Right hindlimb (tissue), 1 donor: ENCODE results near the gene SLC7A8.

Experiments
- DNase-seq: peaks from one replicate; pipeline ENCODE4 v3.0.0-alpha.2; 2018

SLC7A8 gene

DNA sequence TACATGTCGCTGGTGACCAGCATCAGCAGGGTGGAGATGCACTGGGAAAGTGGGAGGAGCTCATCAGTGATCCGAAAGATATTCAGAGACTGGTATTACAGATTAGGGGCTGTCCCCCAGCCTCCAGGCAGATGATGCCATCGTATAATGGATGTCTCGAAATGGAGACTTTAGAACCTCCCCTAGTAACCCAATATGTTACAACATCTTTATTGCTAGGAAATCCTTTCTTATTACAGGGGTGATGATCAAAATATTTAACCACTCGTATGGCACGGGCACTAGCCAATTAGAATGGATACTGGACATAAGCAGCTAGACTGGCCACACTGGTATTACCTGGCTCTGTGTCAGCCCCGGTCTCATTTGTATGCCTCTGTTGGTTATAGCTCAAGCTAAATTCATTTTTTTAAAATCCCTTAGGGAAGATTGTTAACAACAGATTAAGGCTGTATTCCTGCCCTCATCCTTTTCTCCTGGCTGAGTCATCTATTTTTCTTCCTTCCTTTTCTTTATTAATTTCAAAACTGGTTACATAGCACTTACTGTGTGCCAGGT is 53.6 kb downstream of the SLC7A8 start:
- no peak for DNase-seq

- no peak for DNase-seq
Measured at GRCh38 chr14:23128969-23129758, 54.3 kb downstream of the SLC7A8 start.

- DNase-seq = no peak
Measured at GRCh38 chr14:23127861-23128260, 55.6 kb downstream of the SLC7A8 start.

DNA sequence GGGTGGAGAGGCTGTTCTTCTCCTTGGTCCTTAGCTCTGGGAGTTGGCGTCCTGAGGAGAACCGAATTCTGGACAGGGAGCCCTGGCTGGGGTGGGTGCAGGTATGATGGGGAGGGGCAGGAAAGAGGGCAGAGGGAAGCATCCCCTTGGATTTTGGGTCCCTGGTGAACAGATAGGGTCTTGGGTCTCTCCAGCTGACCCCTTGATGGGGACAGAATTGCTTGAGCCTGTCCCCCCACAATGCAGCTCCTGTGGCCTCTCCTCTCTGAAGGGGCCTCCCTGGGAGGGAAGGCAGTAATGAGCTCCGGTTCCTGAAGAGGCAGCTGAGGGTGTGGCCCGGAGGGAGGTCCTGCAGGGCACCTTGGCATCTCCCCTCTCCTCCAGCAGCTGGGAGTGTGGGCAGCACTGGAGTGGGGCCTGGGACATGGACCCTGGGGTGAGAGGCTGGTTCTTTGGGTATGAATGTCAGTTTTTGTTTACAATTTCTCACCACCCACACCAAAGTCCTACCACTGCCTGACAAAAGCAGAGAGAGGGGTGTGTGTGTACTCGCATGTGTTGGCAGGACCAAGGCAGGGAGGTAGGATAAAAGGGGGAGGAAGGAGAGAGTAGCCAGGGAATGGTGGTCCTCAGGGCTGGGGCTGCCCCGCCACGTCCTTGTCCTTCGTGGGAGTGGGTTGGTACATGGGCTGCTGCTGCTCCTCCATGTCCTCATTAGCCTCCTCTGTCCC is 56.7 kb downstream of the SLC7A8 start:
- no peak for DNase-seq

DNA sequence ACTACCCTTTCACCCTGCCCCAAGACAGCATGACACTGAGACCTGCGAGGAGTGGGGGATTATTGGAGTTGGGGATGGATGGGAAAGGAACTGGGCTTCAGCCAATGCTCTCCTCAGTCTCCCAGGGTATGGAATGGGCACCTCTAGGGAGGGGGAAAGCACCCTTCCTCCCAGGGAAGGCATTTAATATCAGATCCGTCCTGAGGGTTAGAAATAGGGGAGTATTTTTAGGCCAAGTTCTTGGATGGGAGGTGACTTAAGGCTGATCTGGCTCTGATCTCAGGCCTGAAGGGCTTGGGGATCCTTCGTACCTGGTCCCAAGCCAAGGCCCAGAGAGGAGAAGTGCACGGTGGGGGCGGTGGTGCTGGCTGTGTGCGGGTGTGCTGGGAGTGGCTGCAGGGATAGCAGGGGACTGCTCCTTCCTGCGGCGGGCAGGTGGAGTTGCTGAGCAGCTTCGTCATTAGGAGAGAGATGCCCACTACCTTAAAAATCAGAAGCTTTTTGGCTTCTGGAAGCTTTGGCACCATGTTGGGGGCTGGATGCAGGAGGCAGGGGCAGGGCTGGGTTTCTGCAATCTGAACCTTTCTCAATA is 57.4 kb downstream of the SLC7A8 start:
- DNase-seq = no peak

DNA sequence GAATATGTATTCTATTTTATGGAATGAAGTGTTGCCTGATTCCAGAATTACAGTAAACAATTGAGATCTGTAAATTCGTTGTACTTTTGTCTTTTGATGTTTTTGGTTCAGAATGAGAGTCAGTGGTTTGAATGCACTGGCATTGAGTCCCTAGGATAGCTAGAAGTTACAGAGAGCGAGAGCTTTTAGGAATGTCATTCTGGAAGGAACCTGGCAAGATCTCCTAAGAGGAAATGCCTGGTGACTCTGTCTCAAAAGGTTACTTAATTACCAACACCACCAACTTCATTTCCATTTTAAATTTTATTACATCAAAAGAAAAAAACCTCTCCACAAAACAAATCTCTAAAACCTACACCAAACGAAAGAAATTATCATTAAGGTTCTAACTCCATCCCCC is 58.4 kb downstream of the SLC7A8 start:
- no peak for DNase-seq

GRCh38 chr14:23124337-23124954 is 59.0 kb downstream of the SLC7A8 start:
- no peak for DNase-seq

DNA sequence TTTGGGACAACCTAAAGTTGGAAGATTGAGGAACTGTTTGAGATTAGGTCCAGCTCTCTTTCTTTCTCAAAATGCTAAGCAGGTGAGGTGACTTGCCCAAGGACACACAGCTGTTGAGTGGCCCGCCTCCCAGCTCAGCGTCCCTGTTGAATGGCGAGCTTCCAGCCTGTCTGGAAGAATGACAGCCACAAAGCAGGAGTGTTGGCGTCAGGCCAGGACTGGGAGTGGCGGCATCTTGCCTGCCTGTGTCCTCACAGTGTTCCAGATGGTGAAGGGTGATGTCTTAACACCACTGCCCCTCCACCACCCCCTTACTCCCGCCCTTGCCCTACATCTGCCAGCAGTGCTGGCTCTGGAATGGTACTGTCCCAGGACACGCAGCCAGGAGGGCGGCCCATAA is 60.0 kb downstream of the SLC7A8 start:
- no peak for DNase-seq

DNA sequence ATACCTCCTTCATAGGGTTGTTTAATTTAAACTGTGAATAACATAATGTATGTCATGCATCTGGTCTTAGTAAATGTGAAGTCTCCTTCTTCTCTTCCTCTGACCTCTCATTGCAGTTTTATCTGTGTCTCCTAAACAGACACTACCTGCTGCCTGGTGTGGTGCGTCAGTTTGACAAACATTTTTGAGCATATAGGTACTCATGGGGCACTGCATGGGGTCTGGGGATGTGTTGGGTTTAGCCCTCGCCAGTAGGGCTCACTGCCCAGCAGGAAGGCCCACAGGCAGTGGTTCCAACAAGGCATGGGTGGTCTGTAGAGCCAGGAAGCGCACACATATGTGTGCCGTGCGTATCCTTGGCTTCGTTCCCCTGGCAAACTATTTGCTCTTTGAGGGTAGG is 61.4 kb downstream of the SLC7A8 start:
- no peak for DNase-seq

- DNase-seq = peak; percentile 50
Measured at GRCh38 chr14:23121361-23121771, 62.1 kb downstream of the SLC7A8 start.

DNA sequence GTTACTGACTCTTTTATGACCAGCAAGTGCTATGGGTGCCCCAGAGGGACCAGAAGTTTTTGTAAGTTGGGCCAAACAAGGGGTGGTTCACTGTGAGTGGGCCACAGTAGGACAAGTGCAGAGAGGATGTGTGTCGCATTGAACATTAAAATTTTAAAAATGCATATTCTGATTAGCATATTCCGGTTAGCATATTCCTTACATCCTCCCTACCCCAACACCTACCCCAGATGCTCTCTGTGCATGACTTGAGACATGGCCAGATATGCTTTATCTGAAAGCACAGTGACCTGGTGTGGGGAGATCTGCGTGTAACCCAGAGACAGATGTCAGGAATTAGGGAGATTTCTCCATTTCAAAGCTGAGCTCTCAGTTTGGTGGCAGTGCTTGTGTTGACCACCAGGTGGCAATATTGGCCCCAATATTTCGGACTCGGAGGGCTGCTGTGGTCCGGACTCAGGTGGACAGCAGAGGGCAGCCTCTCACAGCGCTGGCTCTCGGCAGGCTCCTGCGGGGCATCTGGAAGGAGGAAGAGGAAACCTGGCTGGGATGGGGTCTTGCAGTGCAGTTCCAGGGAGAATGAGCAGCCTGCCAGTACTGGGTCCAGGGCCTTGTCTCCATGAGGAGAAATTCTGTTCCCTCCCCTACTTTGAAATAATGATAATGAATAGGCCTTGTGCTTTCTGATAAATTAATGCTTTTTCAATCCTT is 62.8 kb downstream of the SLC7A8 start:
- peak; percentile 92 for DNase-seq

DNA sequence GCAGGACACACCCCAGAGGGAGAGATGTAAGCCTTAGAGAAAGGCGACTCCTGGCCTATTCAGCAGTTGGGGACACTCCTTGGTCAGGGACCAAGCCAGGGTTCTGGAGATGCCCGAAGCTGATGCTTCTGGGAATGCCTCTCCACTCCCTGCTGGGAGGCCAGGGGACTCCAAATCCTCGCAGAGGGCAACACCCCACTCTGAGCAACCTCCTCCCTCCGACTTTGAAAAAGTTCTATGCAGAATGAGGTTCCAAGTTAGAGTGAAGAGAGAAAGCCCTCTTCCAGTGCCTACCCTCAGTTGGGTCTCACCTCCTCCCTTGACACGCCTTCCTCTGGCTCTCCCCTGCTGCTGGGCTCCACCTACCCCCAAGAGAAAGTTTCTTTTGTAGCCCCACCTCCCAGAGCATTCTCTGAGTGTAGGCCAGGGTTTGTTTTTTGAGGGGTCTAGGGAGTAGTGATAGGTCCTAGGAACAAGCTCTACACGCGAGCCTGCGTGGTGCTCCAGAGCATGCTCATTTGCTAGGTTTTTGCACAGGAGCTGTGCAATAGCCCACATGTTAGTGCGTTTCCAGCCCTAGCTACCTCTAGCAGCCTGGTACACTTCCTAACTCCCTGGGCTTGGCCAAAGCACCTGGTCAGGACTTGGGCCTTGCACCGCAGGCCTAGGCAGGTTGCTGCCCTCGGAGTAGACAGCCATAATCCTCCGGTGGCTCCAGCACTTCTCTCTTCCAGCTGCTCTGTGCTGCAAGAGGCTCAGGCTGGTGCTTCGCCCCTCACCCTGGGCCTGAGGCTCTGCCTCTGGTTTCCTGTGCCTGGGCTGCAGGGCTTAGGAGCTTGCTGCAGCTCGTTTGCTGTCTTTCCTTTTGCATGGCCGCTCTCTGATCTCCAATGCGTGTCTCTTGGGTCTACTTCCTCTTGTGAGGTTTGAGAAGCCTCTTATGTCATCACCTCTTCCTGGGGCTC is 63.8 kb downstream of the SLC7A8 start:
- DNase-seq = no peak

DNA sequence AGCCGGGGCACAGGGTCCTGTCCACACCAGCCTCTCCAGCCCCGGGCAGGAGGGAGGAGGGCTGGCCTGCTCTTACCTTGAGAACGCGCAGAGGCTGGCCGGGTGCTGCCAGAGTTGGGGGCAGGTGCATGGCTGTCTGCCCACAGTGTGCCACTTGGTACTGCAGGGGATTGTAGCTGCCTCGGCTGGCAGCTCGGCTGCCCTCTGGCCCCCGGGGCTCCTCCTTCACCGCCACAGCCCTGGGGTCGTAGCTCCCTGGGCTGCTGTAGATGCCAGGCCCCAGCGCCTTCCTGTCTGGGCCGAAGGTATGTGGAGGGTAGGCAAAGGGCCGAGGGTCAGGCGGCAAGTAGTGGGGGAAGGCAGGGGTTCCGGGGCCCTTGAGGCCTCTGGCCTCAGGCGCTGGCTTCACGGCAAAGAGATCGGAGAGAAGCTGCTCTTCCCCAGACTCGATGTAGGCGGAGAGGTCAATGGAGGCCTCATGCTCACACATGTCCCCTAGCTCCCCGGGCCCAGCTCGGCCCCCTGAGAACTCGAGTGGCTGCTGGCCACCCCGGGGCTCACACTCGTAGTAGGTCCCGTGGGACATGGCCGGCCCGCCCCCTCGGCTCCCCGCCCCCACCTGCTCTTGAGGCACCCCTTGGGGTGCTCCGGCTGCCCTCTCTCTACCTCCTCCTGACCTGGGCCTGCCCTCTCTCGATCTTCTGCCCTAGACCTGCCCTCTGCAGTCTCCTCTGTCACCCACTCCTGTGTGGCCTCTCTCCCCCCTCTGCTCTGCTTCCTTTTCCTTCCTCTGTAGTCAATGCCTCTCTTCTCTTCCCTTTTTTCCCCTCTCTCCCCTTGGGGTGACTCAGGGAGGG is 64.7 kb downstream of the SLC7A8 start, which contains the start of gene CEBPE:
Gene CEBPE, minus strand, starts transcription at position 750 of the 857 bp plus-strand sequence. Its CDS starts 164 bp downstream, at position 586.
- DNase-seq = no peak

GRCh38 chr14:23117371-23118020 is 66.0 kb downstream of the SLC7A8 start:
- DNase-seq = no peak

DNA sequence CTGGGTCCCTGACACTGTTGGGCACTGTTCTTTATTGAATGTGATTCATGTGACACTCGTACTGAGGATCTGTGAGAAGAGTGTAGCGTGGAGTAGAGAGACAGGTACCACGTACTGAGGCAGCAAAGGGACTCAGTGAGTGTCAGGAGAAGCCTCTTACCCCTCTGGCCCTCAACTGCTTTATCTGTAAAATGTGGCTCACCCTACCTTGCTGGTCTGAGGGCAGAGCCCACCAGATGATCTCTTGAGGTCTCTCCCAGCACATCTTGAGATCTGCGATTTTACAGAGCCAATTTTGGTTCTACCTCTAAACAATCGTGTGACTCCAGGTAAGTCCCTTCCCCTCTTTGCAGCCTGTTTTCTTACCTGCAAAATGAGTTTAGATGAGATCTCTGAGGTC is 67.5 kb downstream of the SLC7A8 start:
- DNase-seq = no peak

DNA sequence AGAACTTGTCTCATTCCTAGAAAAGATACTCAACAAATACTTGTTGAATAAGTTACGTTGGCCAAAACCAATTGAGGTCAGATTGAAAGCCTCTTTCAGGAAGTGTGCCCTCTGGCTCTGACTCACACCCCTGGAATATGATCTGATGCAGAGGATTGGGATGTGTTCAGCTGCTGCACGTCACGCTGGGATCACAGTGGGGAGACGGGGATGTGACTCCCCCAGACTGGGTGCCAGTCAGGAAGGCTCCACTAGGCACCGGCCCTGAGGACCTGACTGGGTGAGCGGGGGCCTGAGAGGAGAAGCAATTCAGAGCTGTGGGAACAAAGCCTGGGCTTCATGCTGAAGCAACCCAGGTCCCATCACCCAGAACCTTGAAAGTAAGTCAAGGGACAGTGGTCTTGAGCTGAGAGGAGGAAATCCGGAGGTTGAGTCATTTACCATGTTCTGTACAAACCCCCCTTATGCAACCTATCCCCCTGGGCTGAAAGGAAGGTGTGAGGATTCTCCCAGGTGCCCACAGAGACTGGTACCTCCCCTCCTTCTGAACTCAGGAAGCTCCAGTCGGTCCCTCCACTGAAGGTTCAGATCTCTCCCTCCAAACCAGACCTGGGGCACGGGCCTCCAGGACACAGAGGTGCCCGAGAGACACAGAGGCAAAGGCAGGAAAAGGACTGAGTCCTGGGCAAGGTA is 68.3 kb downstream of the SLC7A8 start:
- DNase-seq = no peak

GRCh38 chr14:23114669-23115038 is 68.8 kb downstream of the SLC7A8 start:
- DNase-seq = no peak

DNA sequence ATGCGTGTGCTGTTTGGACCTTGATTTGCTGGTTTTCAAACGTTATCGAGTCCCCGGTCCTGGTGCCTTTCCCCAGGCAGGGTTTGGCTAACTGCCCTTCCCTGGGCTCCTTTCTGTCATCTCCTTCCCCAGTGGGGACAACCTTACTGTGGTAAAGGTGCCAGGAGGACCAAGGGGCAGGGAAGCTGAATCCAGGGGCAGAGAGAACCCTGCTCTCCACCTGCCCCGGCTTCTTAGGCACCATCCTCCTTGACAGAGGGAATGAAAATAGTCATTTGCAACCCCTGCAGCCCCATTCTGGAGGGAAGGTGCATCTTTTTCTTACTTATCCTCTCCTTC is 69.4 kb downstream of the SLC7A8 start:
- DNase-seq = no peak
